GM19328 (cell line): Measurements from ENCODE around the gene ROR1.

Experiments
- ATAC-seq: cut with Tn5 transposase; IDR thresholded peaks from one replicate; pipeline ENCODE4 v1.9.1; 2021; ENCODE audit warnings: mild to moderate bottlenecking, moderate library complexity; ENCODE audit not compliant: unreplicated experiment

ROR1 gene

DNA sequence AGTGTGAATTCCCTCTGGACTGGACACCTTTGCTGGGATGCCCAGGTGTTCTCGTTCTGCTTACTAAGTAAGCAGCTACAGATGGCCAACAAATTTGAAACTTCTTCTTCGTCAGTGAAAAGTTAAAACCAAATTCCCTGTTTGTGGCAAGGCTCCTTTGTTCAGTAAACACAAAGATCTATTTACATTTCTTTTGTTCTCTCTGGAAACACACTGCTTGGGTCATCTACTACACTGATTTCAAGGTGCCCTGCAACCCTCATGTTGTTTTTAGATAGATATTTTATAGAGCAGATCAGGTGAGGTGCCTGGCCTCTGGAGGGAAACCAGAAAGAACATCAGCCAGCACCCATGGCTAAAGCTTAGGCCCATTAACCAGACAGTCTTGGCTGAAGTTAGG, 272.4 kb downstream of the ROR1 start:
- no peak for ATAC-seq

DNA sequence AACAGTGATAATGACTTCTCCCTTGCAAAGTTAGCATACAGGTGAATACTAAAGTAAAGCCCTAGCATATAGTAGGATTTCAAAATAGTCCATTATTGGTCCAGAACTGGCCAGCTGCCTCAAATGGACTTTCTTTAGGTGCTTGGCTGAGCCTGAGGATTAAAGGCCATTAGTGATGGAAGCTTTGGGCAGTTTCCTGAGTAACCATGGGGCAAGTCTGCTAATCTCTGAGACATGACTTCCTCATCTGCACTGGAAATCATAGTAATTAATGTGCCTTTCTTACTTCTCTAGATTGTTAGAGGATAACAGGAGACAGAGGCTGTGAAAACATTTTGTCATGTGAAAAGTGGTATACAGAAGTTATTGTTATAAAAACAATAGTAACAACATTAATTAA, 273.1 kb downstream of the ROR1 start:
- ATAC-seq: no peak

DNA sequence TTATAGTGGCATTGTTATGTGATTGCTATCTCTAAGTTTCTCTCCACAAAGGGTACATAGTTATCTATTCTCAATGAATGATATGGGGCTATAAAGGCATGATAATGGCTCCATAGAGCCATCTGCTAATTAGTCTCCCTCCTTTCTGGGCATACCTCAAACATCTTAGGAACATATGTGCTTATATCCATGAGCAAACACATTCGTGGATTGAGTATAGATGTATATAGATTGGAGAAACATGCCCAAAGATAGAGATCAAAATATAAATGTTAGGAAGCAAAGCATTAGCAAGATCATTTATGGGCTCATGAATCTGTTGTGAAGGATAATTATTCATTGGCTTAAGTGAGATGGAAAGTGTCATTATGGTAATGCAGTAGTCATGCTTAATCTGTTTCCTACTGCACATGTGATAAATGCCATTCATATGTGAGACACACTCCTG, 273.8 kb downstream of the ROR1 start:
- ATAC-seq: no peak

DNA sequence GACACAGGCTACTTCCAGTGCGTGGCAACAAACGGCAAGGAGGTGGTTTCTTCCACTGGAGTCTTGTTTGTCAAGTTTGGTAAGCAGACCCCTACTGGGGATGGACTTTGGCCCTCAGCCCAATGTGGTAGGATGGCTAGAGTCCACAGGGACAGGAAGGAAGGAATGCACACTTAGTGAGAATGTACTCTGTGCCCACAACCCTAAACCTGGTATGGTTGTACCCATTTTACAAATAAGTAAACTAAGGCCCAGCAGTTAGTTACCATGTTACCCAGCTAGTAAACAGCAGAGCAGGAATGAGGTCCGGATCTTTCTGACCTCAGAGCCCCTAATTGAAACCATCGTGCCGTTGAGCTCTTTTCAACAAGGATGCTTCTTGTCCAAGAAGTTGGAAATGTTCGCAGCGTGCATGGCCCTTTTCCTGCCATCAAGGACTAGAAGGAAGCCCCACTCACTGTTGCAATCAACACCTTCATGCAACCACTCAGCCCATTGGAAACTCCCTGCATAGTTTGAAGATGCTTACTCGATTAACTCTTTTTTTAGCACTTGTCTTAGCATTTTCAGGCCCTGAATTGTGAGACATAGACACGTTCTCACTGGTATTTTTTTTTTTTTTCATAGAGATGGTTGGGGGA, 276.2 kb downstream of the ROR1 start:
- ATAC-seq: no peak

DNA sequence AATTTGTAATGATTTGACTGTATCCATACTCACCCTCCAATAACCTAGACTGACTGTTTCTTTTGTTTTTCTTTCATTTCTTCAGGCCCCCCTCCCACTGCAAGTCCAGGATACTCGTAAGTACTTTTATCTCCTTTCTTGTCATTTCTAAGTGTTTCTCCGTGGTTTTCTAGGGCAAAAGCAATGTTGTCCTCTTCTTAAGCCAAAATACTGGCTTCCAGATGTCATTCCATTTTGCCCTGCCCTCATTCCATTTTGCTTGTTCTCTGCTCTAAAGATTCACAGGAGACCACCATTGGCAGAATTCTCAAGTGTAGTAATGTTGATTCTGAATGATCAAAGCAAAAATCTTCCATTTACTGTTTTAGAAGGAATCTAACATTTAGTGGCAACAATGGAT, 276.8 kb downstream of the ROR1 start:
- no peak for ATAC-seq

DNA sequence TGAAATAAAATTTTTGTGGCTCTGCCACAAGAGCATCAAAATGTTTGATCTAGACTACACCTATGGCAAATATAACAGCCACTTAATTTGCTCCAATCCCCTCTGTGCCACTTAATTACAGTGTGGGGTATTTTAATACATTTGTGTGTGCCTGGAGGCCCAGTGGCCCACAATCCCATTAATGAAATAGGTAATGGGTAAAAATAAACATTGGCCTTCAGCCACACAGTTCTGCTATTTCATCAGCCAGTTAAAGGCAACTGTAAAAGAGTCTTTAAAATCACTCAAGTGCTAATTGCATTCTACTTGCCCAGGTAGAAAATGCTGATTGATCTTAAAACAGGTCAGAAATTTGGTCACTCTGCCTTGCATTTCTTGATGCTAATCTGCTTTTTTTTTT, 278.0 kb downstream of the ROR1 start:
- no peak for ATAC-seq

DNA sequence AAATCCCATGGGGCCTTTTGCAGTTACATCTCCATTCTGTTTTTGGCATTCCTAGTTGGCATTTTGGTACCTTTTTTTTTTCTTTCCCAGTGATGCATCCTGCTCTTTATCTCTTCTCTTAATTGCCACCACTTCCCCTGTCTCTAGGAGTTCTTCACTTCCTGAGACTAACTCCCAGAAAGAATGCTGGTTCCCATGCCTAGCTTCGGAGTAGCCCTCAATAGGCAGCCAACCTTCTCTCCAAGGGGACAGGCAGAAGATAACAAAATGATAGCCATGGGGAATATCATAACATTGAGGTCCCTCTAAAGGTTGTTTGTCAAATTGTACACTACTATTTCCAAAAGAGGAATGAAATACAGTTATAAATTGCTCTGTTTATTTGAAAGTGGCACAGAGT, 279.0 kb downstream of the ROR1 start:
- no peak for ATAC-seq

DNA sequence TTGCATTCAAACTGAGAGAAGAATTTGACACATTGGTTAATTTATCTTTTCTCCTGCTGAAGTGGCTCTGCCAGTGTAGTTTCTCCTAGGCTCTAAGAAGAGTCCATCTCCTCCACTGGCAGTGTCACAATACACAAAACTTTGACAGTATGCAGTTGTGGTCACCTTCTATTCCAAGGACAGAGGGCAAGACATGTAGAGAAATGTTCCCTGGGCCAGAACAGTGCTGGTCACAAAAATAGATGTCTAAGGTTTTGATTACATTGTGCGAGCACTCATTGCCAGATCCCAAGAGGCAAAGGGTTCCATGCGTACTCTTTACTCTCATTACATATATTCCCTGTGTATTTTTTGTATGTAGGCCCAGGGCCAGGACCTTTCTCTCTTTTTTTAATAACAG, 281.5 kb downstream of the ROR1 start:
- no peak for ATAC-seq

DNA sequence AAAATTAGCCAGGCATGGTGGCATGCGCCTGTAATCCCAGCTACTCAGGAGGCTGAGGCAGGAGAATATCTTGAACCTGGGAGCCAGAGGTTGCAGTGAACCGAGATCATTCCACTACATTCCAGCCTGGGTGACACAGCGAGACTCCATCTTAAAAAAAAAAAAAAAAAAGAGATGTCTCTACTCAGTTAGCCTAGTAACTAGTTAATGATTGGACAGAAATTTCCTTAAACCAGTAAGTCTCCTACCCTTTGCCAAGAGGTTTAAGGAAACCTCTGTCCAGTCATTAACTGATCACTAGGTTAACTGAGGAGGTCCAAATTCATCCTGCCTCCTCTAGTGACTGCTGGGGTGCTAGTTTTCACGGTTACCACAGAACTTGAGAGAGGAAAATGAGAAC, 285.7 kb downstream of the ROR1 start:
- no peak for ATAC-seq

DNA sequence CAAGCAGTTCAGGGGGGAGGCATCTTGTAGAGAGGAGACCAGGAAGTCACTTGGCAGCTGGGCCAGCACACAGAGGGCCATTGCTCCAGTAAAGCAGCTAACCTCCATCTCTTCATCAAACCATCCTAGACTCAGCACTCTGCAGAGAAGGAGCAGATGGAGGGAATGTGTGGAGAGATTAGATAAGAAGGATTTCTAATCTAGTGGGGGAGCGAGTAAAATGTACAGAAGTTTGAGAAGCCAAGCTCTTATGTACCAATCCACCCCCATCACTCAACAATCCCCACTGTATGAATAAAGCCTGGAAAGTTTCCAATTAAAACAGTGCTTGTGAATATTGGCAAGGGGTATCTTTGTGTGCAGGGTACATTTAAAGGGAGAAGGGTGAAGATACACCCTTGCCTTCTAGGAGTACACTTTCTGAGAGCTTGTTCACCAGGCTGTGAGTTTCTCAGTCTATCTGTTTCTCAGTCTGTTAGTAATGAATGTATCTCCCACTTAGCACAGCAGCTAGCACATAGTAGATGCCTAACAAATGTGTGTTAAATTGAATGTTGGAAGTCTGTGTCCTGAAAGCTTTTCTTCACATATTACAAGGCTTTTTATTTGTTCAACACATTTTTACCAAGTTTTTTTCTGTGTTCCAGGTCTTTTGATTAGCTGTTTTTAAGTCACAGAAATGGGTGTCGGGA, 286.9 kb downstream of the ROR1 start:
- no peak for ATAC-seq

DNA sequence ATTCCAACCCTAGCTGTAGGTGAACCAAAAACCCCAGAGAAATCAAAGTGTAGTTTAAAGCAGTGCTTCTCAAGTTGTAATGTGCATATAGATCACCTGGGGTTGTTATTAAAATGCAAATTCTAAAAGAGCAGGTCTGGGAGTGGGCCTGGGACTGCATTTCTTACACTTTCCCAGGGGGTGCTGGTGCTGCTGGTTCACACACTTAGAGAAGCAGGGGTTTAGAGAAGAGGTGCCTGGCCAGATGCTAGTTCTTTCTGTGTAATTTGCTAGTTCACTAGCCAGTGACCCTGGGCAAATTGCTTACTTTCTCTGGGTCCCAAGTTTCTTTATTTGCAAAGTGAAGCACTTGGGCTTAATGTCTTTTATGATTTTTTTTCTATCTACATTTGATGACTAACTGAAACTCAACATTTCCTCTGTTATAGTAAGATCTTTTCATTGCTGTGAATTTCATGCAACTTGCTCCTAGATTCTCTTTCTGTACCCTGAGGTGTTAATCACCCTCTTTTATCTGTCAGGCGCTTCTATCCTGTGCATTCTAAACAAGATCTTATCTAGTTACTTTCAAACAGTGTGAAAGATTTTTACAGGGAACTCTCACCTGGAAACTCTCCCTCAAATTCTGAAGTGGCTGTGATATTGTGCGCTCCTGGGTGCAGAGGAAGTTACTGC, 287.8 kb downstream of the ROR1 start:
- no peak for ATAC-seq

DNA sequence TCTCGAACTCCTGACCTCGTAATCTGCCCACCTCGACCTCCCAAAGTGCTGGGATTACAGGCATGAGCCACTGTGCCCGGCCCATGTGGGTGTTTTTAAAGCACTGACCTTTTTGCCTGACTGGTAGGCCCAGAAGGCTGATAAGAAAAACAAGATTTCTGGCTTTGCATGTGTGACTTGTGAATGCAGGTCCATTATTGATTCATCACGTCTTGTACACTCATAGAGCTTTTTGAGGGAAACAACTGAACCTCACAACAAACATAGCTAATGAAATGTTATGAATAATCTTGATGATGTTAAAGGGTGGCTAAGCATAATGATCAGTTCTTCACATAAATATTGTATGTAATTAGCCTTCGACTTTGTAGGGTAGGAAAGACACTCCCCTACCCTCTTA, 288.7 kb downstream of the ROR1 start:
- no peak for ATAC-seq

DNA sequence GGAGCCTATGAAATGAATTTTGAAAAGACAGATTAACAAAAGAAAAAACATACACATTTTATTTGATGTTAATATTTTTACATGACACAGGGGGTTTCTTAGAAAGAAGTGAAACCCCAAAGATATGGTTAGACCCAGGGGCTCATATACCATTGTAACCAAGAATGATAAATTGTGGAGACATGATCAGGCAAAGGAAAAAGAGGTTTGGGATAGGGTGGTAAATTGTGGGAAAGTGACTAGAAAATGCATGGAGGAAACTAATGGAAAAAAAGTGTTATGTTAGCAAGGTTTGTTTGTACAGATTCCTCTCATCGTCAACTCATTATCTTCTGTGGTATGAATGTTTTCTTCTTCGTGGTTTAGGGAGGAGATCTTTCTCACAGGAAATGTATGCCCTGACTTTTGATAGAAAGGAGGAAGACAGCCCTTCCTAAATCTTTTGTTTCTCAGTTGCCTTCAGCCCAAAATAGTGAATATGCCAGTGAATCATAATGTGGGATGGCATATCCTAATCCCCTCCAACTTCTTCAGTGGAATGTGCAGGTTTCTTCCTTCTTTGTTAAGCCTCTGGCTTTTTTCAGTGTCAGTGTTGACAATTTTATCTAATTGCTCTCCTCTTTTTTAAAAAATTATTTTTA, 289.2 kb downstream of the ROR1 start:
- ATAC-seq: no peak

DNA sequence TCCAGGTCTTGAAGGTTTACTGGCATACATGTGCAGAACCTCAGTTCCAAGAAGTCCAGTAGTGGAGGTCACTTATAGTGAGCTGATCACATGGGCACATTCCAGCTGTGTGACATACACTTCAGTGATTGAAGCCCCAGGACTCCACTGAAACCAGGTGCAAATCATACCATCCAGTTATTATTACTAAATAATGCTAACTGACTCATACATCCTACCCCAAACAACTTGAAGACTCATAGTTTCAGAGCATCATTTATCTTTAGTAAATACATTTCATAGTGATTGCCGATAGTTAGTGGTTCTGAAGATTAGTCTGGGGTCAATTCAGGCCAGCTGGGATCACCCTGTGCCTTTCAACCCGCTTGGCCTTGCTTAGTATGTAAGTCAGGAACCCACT, 291.8 kb downstream of the ROR1 start:
- no peak for ATAC-seq

DNA sequence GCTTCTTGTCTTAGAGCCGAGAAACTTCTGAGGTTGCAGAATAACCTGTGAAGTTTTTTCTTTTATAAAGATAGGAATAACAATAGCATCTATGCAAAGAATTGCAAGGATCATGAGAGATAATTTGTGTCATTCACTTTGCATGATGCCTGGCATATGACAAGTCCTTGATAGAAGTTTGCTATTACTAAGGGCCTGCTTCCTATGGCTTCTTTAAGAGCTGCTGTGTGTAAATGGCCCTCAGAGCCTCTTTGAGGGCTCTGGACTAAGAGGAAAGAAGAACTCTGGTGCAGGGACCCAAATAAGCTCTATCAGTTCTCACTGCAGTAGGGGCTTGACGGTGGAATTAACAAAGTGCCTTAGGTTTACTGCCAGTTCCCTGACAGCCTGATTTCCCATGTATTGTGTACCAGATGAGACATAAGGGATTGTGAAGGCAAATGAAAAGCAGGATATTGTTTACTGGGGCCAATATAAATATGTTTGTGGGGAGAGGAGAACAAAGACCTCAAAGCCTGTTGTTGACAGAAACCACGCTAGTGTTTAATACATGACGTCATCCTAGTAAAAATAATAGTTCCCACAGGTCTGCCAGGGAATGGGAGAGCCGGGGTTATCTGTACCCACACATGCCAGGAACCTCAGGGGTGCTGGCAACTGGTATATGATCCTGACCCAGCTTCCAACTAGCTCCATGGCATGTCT, 298.4 kb downstream of the ROR1 start:
- ATAC-seq: no peak

DNA sequence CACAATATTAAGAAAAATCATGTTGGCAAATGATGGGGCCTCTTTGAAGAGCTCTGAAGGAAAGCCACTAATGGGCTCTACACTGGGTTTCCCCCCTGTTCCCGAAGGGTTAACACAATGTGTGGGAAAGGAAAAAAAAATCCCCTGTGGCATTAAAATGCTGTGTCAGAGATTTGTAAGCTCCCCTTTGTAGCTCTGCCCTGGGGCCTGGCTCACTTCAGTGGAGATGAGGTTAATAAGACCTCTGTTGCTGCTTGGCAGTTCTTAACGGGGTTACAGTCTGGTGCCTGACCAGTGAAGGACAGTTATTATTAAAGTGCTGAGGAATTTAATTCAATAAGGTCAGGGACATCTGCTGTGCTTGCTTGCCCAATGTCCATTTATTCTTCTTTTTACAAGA, 299.9 kb downstream of the ROR1 start:
- ATAC-seq: no peak

DNA sequence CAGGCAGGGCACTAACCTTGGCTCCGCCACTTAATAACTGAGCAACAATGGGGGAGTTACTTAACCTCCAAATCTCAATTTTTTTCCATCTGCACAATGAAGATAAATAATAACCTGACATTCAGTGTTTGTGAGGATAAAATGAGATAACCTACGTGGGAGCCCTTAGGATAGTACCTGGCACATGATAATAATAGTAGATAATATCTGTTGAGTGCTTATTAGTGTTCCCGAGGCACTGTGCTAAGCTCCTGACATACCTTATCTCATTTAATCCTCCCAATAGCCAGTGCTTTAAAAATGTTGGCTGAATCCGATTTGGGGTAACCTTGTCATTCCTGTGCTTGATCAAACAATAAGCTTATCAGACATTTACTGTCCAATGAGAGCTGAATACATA, 300.9 kb downstream of the ROR1 start:
- ATAC-seq: no peak

DNA sequence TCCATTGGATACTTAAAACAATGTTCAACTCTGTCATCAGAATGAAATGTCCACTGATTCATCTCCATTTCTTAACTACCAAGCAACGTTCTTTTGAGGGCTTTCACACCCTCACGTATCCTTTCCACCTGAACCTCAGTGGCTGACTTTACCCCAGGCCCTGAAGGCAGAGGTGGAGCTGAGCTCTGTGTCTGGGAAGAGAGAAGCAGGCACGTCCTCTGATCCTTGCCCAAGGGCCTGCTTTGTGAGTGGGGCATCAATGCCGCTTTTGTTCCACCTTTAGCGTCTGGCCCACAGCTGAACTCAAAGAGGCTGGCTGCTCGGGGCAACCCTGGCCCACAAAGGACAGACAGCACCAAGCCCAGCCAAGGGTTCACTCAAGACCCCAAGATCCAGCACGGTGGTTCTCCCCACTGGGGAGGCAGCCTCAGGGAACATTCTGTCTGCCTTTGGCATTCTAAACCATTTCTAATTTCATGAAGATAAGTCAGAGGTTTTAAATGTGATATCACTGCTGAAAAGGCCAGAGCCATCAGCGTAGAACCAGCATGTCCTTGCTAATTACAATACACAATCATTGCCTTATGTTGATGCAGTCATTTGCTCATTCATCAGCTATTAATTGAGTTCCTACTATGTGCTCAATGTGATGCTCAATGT, 303.6 kb downstream of the ROR1 start:
- ATAC-seq: no peak

DNA sequence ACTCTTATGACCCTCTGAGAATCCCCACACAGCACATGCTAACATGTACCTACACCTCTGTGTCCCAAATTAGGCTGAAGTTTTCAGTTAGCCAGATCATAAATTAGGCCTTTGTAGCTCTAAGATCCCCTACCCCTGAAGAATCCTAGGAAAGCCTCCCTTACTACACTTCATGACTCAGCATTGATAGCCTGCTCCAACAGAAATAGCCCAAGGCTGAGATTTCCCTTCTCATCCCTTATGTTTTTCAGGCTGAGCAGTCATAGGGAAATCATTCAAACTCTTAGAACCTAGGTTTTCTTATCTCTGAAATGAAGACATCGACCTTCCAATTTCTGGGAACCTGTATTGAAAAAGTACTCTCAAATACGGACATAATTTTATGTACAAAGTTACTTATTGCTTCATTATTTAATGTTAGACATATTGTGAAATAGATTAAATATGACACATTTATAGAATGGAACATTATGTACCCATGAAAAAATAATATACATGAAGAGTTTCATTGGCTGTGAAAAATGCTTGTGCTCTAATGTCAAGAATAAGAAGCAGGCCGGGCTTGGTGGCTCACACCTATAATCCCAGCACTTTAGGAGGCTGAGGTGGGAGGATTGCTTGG, 307.2 kb downstream of the ROR1 start:
- ATAC-seq: no peak

DNA sequence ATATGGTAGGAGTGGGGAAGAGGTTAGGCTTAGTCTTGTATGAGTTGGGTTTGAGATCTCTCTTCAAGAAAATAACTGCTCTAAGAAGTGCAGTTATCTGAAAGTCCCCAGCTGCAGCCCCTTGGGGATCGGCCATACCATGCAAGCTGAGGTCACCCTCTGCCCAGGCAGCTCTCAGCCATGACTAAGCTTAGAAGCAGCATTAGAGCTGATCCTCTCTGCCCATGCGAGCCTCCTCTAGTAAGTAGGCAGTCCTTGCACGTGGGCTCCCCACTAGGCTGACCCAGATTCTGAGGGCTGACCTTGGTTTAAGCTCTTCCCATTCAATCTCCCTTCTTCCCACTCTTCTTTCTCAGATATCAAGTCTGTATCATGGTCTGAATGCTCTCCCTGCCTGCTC, 308.6 kb downstream of the ROR1 start:
- ATAC-seq: no peak
